H1 (cell line): ENCODE results near the gene BRCA2.

Source experiments
- POLR2AphosphoS5 ChIP-seq: IDR thresholded peaks from 2 replicates; pipeline ENCODE4 v1.6.1; 2011; ENCODE audit warnings: low read depth, low read length
- SIN3A ChIP-seq, 2 experiments: IDR thresholded peaks in 1 of 2; conservative IDR thresholded peaks in 1 of 2; 2 replicates each; pipeline ENCODE4 v1.6.1; 2011 to 2012; ENCODE audit warnings: low read length in 2 of 2, improper control_type of control experiment in 1 of 2, low read depth in 1 of 2, mild to moderate bottlenecking in 1 of 2
- TF ChIP-seq, protein P1 (sequence below): IDR thresholded peaks from 2 replicates; pipeline ENCODE4 v1.6.1; 2012; ENCODE audit warnings: inconsistent platforms
- TF ChIP-seq, protein P2 (sequence below): IDR thresholded peaks from 2 replicates; pipeline ENCODE4 v1.6.1; 2011; ENCODE audit warnings: low read length, improper control_type of control experiment
- TF ChIP-seq, protein P3 (sequence below), 3 experiments: IDR thresholded peaks; 1 replicate in 2 of 3; 2 replicates in 1 of 3; pipeline versions ENCODE4 v1.5.1 to v1.6.1; 2011; ENCODE audit warnings: low read length in 3 of 3, mild to moderate bottlenecking in 3 of 3, inconsistent platforms in 2 of 3, low read depth in 1 of 3, moderate library complexity in 1 of 3; ENCODE audit not compliant: insufficient read depth in 1 of 3; ENCODE audit errors: control extremely low read depth in 1 of 3

DNA sequence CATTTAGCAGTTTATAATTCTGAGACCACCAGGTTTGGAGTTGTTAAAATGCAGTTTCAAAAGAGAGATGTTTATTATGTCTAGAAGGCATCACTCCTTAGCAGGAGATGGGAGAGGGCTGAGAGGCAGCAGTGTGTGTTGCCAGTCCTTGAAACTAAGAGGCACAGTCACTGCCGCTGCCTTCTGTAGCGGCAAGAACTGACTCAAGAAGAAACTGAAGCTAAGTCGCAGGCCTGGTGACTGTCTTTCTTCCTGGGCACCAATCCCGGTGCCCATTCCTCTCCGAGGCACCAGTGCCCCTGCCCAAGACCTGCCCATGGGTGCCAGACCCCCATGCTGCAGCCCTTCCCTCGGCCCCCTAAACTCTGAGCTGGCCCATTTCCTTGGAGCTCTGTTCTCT is 92.5 kb downstream of the BRCA2 start:
- TF ChIP-seq, protein P1, sequence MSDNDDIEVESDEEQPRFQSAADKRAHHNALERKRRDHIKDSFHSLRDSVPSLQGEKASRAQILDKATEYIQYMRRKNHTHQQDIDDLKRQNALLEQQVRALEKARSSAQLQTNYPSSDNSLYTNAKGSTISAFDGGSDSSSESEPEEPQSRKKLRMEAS: no peak
- TF ChIP-seq POLR2AphosphoS5: no peak
- TF ChIP-seq SIN3A (conservative IDR thresholded peaks at IDR 0.05 in 1 of 2, IDR thresholded peaks at IDR 0.05 in 1 of 2; ENCODE audit: low read depth in 1 of 2, low read length in 2 of 2): no peak
- TF ChIP-seq, protein P2, sequence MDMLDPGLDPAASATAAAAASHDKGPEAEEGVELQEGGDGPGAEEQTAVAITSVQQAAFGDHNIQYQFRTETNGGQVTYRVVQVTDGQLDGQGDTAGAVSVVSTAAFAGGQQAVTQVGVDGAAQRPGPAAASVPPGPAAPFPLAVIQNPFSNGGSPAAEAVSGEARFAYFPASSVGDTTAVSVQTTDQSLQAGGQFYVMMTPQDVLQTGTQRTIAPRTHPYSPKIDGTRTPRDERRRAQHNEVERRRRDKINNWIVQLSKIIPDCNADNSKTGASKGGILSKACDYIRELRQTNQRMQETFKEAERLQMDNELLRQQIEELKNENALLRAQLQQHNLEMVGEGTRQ: no peak
- TF ChIP-seq, protein P3, sequence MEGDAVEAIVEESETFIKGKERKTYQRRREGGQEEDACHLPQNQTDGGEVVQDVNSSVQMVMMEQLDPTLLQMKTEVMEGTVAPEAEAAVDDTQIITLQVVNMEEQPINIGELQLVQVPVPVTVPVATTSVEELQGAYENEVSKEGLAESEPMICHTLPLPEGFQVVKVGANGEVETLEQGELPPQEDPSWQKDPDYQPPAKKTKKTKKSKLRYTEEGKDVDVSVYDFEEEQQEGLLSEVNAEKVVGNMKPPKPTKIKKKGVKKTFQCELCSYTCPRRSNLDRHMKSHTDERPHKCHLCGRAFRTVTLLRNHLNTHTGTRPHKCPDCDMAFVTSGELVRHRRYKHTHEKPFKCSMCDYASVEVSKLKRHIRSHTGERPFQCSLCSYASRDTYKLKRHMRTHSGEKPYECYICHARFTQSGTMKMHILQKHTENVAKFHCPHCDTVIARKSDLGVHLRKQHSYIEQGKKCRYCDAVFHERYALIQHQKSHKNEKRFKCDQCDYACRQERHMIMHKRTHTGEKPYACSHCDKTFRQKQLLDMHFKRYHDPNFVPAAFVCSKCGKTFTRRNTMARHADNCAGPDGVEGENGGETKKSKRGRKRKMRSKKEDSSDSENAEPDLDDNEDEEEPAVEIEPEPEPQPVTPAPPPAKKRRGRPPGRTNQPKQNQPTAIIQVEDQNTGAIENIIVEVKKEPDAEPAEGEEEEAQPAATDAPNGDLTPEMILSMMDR (IDR thresholded peaks at IDR 0.05; ENCODE audit: control extremely low read depth in 1 of 3, insufficient read depth in 1 of 3, low read depth in 1 of 3, low read length in 3 of 3): no peak
